Measurements from ENCODE around the gene RASGEF1C. TPM values are rescaled to one million over a fixed set of nuclear protein-coding genes. Genes with fewer than 3 reads are reported as not detected.

Gene RASGEF1C
- total RNA-seq, 4 donors from 2014 or later: 1.7 TPM; not detected in 3

GRCh38 chr5:180241600-180241999 lies 32.6 kb upstream of the RASGEF1C start:
- Histone ChIP-seq H3K36me3 (peaks cover 0 to 79% (median 0%) of the 10 kb centered on the region in 3 donors), H3K27me3 (no peaks in the 10 kb centered on the region)
- no peak for DNase-seq

GRCh38 chr5:180238631-180239030 lies 29.6 kb upstream of the RASGEF1C start:
- TF ChIP-seq CTCF (IDR thresholded peaks at IDR 0.05): no peak
- TF ChIP-seq POLR2A (IDR thresholded peaks at IDR 0.05): no peak
- DNase-seq: no peak
- Histone ChIP-seq H3K27me3 (no peaks in the 10 kb centered on the region), H3K36me3 (peaks cover 0 to 88% (median 5%) of the 10 kb centered on the region in 3 donors), H3K9me3 (no peaks in the 10 kb centered on the region), H3K27ac (no peak overlapping the region), H3K4me1 (no peaks in the 10 kb centered on the region), H3K4me3 (no peak overlapping the region)

More at GRCh38 chr5:180241600-180241999, 32.6 kb upstream of the RASGEF1C start:
- Histone ChIP-seq H3K27ac (no peak overlapping the region), H3K4me3 (no peak overlapping the region), H3K9me3 (no peaks in the 10 kb centered on the region), H3K4me1 (no peaks in the 10 kb centered on the region)
- TF ChIP-seq POLR2A (IDR thresholded peaks at IDR 0.05): no peak
- no peak for TF ChIP-seq CTCF (IDR thresholded peaks at IDR 0.05)

DNA sequence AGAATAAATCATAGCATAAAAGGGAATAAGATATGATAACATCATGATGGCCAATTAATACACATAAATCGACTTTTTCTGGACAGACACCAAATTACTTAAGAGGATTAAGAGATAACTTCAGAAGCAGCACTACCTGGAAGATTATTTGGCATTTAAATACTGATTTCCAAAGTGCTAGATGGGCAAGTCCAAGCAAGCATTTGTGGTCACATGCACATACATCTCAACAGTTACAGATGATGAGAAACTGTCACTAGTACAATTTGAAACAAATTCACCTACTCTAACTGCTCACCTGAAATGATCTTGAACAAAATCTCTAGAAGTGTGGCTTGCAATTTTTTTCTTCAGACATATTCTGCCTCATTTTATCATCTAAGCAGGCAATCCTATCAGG lies 26.8 kb upstream of the RASGEF1C start:
- Histone ChIP-seq H3K4me1 (no peaks in the 10 kb centered on the region), H3K9me3 (peaks cover 0 to 3% (median 0%) of the 10 kb centered on the region in 4 donors), H3K36me3 (peaks cover 0 to 71% (median 5%) of the 10 kb centered on the region in 3 donors), H3K4me3 (no peak overlapping the region), H3K27ac (no peak overlapping the region), H3K27me3 (no peaks in the 10 kb centered on the region)
- no peak for DNase-seq
- TF ChIP-seq CTCF (IDR thresholded peaks at IDR 0.05) (no peak), POLR2A (IDR thresholded peaks at IDR 0.05) (no peak)

GRCh38 chr5:180235077-180235476 lies 26.1 kb upstream of the RASGEF1C start:
- Histone ChIP-seq H3K4me3 (no peak overlapping the region), H3K4me1 (no peaks in the 10 kb centered on the region), H3K27me3 (no peaks in the 10 kb centered on the region), H3K9me3 (peaks cover 0 to 3% (median 0%) of the 10 kb centered on the region in 4 donors), H3K27ac (no peak overlapping the region), H3K36me3 (peaks cover 0 to 64% (median 5%) of the 10 kb centered on the region in 3 donors)
- TF ChIP-seq CTCF (IDR thresholded peaks at IDR 0.05) (no peak), POLR2A (IDR thresholded peaks at IDR 0.05) (no peak)
- no peak for DNase-seq

DNA sequence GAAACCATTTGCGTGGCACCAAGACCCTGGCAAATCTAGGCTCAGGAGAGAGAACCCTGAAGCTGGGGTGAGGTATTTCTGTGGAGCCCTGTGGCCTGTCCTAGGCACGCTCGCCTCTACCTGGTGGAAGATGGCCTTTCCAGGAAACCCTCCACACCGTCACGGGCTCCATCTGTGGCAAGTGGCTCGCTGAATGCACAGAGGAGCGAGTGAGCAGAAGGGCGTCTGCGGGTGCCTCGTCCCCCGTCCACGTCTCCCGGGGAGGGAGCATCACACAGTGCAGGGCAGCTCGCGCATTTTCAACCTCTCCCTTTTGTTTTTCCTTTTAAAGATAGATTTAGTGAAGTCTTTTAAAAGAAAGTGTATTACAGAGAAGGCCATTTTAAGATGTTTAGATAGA lies 25.3 kb upstream of the RASGEF1C start:
- TF ChIP-seq CTCF (IDR thresholded peaks at IDR 0.05) (no peak), POLR2A (IDR thresholded peaks at IDR 0.05) (no peak)
- peaks cover 0 to 56% (median 5%) of the 10 kb centered on the region in 3 donors for H3K36me3 ChIP-seq
- no peak overlapping the region for H3K4me3 ChIP-seq
- H3K4me1 ChIP-seq: no peaks in the 10 kb centered on the region
- DNase-seq: no peak
- H3K27me3 ChIP-seq: no peaks in the 10 kb centered on the region
- H3K27ac ChIP-seq: no peak overlapping the region
- peaks cover 0 to 3% (median 0%) of the 10 kb centered on the region in 4 donors for H3K9me3 ChIP-seq

DNA sequence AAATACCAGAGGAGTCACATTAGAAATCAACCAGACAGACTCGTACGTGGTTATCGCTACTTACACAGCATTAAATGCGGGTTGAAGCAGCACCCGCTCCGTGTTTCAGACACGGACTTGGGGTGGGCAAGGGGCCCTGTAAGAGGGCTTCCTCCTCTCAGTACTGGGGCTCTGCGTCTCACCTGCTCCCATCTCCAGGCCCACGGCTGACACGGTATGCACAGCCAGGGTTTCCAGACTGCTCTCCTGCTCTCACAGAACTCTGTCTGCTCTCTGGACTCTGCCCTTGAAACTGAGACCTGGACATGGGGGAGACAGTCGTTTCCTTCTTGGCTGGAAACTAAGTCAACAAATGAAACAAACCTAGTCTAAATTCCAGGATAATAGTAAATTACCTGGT lies 24.7 kb upstream of the RASGEF1C start:
- no peak for DNase-seq
- no peaks in the 10 kb centered on the region for H3K4me1 ChIP-seq
- H3K36me3 ChIP-seq: peaks cover 0 to 51% (median 5%) of the 10 kb centered on the region in 3 donors
- peaks cover 0 to 3% (median 0%) of the 10 kb centered on the region in 4 donors for H3K9me3 ChIP-seq
- no peak overlapping the region for H3K4me3 ChIP-seq
- H3K27me3 ChIP-seq: no peaks in the 10 kb centered on the region
- TF ChIP-seq CTCF (IDR thresholded peaks at IDR 0.05) (no peak), POLR2A (IDR thresholded peaks at IDR 0.05) (no peak)
- H3K27ac ChIP-seq: no peak overlapping the region

All from Peyer's patch (tissue), 4 donors.